Liver (tissue), 9 donors: ENCODE data around the gene DSCAML1. TPM values are rescaled to one million over a fixed set of nuclear protein-coding genes. Genes with fewer than 3 reads are reported as not detected.

Experiments used
- DNase-seq: peaks from one replicate; pipeline ENCODE4 v3.0.0-alpha.2; 2017; ENCODE audit warnings: low spot score
- H3K27ac ChIP-seq, 2 donors: one replicate each; pipeline ENCODE4 v1.7.0; 2013; ENCODE audit warnings: inconsistent platforms in 2 of 2, low read length in 2 of 2, control low read depth in 1 of 2, low read depth in 1 of 2, mild to moderate bottlenecking in 1 of 2
- H3K27me3 ChIP-seq, 4 donors: one replicate each; pipeline versions ENCODE4 v1.6.1 to v1.7.0; 2013; ENCODE audit warnings: low read length in 3 of 4, inconsistent platforms in 1 of 4, mild to moderate bottlenecking in 1 of 4, moderate library complexity in 1 of 4; ENCODE audit not compliant: control insufficient read depth in 4 of 4, insufficient read depth in 4 of 4
- H3K36me3 ChIP-seq, 4 donors: one replicate each; pipeline versions ENCODE4 v1.6.1 to v1.7.0; 2013; ENCODE audit warnings: low read length in 3 of 4, mild to moderate bottlenecking in 3 of 4, low read depth in 1 of 4, moderate library complexity in 1 of 4; ENCODE audit not compliant: control insufficient read depth in 4 of 4, insufficient read depth in 3 of 4
- H3K4me1 ChIP-seq, 4 donors: one replicate each; pipeline versions ENCODE4 v1.6.1 to v1.7.0; 2013; ENCODE audit warnings: low read length in 3 of 4, mild to moderate bottlenecking in 3 of 4, moderate library complexity in 1 of 4; ENCODE audit not compliant: control insufficient read depth in 4 of 4, insufficient read depth in 4 of 4
- H3K4me3 ChIP-seq, 3 donors: one replicate each; pipeline versions ENCODE4 v1.6.1 to v1.7.0; 2013; ENCODE audit warnings: low read length in 3 of 3, control low read depth in 1 of 3, low read depth in 1 of 3, mild to moderate bottlenecking in 1 of 3
- H3K9ac ChIP-seq, 2 donors: one replicate each; pipeline ENCODE4 v1.7.0; 2013; ENCODE audit warnings: low read length in 2 of 2, mild to moderate bottlenecking in 2 of 2, moderate library complexity in 2 of 2, control low read depth in 1 of 2, low read depth in 1 of 2
- H3K9me3 ChIP-seq, 4 donors: one replicate each; pipeline versions ENCODE4 v1.6.1 to v1.7.0; 2013; ENCODE audit warnings: low read length in 3 of 4; ENCODE audit not compliant: control insufficient read depth in 4 of 4
- CTCF ChIP-seq: fragments of 150-350 bp; IDR thresholded peaks from 2 replicates; pipeline ENCODE4 v1.5.1; 2017; ENCODE audit warnings: improper control_type of control experiment, low read depth, low read length; ENCODE audit not compliant: missing input control
- FOXA1 ChIP-seq: IDR thresholded peaks from 2 replicates; pipeline ENCODE4 v1.6.1; 2016; ENCODE audit warnings: antibody characterized with exemption
- GABPA ChIP-seq, 2 donors: IDR thresholded peaks in 1 of 2; conservative IDR thresholded peaks in 1 of 2; 2 replicates each; pipeline ENCODE4 v1.6.1; 2016; ENCODE audit warnings: antibody characterized with exemption in 2 of 2, mild to moderate bottlenecking in 1 of 2, moderate library complexity in 1 of 2
- HNF4G ChIP-seq: IDR thresholded peaks from 2 replicates; pipeline ENCODE4 v1.6.1; 2016; ENCODE audit warnings: antibody characterized with exemption
- JUND ChIP-seq, 2 donors: IDR thresholded peaks; 2 replicates each; pipeline ENCODE4 v1.6.1; 2016; ENCODE audit warnings: antibody characterized with exemption in 2 of 2
- MAX ChIP-seq: IDR thresholded peaks from 2 replicates; pipeline ENCODE4 v1.6.1; 2016; ENCODE audit warnings: antibody characterized with exemption
- NR2F2 ChIP-seq: IDR thresholded peaks from 2 replicates; pipeline ENCODE4 v1.6.1; 2016; ENCODE audit warnings: antibody characterized with exemption
- RAD21 ChIP-seq, 2 donors: IDR thresholded peaks; 2 replicates each; pipeline ENCODE4 v1.6.1; 2016; ENCODE audit warnings: antibody characterized with exemption in 2 of 2, mild to moderate bottlenecking in 2 of 2
- REST ChIP-seq: IDR thresholded peaks from 2 replicates; pipeline ENCODE4 v1.6.1; 2016; ENCODE audit warnings: antibody characterized with exemption, mild to moderate bottlenecking
- SP1 ChIP-seq: IDR thresholded peaks from 2 replicates; pipeline ENCODE4 v1.6.1; 2018; ENCODE audit warnings: antibody characterized with exemption, mild to moderate bottlenecking
- TAF1 ChIP-seq: conservative IDR thresholded peaks from 2 replicates; pipeline ENCODE4 v1.6.1; 2016; ENCODE audit warnings: antibody characterized with exemption, mild to moderate bottlenecking
- YY1 ChIP-seq: IDR thresholded peaks from 2 replicates; pipeline ENCODE4 v1.6.1; 2016; ENCODE audit warnings: antibody characterized with exemption, mild to moderate bottlenecking
- ZBTB33 ChIP-seq: IDR thresholded peaks from 2 replicates; pipeline ENCODE4 v1.6.1; 2016; ENCODE audit warnings: antibody characterized with exemption
- whole genome bisulfite sequencing: extraction: QIAGEN DNeasy Blood & Tissue Kit; methylation state at CpG from one replicate; pipeline ENCODE4 v1.1.7; 2013; 5-methylcytosine and 5-hydroxymethylcytosine counted together
- polyA plus RNA-seq, 2 donors: library from polyadenylated mRNA; stranded (reverse) in 1 of 2; unstranded in 1 of 2; fragments of 200-250 nt in 1 of 2; fragments of >200 nt in 1 of 2; fragmentation: Nextera tagmentation in 1 of 2; extraction: Ambion mirVana in 1 of 2; gene quantifications; one replicate each; pipeline versions ENCODE4 v1.2.1 to v1.2.3, GENCODE V29; 2013 to 2015
- total RNA-seq, 2 donors: library from RNA; depleted of rRNA; stranded (reverse); fragments of >200 nt; gene quantifications; one replicate each; pipeline ENCODE4 v1.2.3, GENCODE V29; 2014
- donor health status: healthy.
- donor health status: healthy.
- donor health status: healthy.
- donor health status: healthy.
- donor health status: healthy.

The DSCAML1 gene
- total and polyA plus RNA-seq, 4 donors, result 0.07 to 0.42 (median 0.20) TPM

- Histone ChIP-seq H3K9ac (no peak overlapping the region), H3K4me1 (no peaks in the 10 kb centered on the region), H3K27ac (no peak overlapping the region), H3K4me3 (no peak overlapping the region), H3K27me3 (no peaks in the 10 kb centered on the region), H3K36me3 (no peaks in the 10 kb centered on the region), H3K9me3 (no peaks in the 10 kb centered on the region)
- WGBS, result 56% methylated on average over 8 of the region's 8 CpGs
- DNase-seq, result peak; percentile 46
- TF ChIP-seq NR2F2 (peak; percentile 96), REST (no peak), JUND (IDR thresholded peaks at IDR 0.05) (no peak)
Observed at GRCh38 chr11:117664897-117665296, 132.1 kb downstream of the DSCAML1 start.

- H3K27ac ChIP-seq, result no peak overlapping the region
- TF ChIP-seq GABPA (IDR thresholded peaks at IDR 0.05 in 1 of 2, conservative IDR thresholded peaks at IDR 0.05 in 1 of 2) (no peak), ZBTB33 (no peak), REST (no peak), MAX (no peak), JUND (IDR thresholded peaks at IDR 0.05) (no peak), FOXA1 (no peak), NR2F2 (no peak), RAD21 (IDR thresholded peaks at IDR 0.05) (no peak), SP1 (no peak), TAF1 (no peak), CTCF (no peak), YY1 (no peak), HNF4G (no peak)
- no peaks in the 10 kb centered on the region for H3K36me3 ChIP-seq
- no peaks in the 10 kb centered on the region for H3K27me3 ChIP-seq
- WGBS, result 65% methylated on average over 11 of the region's 11 CpGs
- H3K4me3 ChIP-seq, result no peak overlapping the region
- H3K9me3 ChIP-seq, result no peaks in the 10 kb centered on the region
- no peak overlapping the region for H3K9ac ChIP-seq
- DNase-seq, result no peak
- H3K4me1 ChIP-seq, result no peaks in the 10 kb centered on the region
Observed at GRCh38 chr11:117663821-117664220, 133.2 kb downstream of the DSCAML1 start.
